ENCODE data around the gene SETD5.

DNA sequence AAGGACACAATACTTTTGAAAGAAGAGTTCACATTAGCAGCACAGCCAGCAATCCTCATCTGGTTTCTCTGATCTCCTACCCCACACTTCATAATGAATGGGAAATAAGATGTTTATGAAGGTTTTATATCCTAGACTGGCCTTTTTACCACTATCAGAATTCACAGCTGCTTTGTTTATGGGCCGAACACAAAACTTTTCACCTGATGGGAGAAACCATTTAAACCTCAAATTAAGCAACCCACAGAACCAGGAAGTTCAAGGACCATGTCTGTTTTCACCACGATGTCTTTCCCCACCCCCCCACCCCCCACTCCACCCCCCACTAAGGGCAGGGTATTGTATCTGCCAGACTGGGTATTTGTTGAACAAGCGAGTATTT, 11.3 kb upstream of the SETD5 start:
- TF ChIP-seq, protein P1, sequence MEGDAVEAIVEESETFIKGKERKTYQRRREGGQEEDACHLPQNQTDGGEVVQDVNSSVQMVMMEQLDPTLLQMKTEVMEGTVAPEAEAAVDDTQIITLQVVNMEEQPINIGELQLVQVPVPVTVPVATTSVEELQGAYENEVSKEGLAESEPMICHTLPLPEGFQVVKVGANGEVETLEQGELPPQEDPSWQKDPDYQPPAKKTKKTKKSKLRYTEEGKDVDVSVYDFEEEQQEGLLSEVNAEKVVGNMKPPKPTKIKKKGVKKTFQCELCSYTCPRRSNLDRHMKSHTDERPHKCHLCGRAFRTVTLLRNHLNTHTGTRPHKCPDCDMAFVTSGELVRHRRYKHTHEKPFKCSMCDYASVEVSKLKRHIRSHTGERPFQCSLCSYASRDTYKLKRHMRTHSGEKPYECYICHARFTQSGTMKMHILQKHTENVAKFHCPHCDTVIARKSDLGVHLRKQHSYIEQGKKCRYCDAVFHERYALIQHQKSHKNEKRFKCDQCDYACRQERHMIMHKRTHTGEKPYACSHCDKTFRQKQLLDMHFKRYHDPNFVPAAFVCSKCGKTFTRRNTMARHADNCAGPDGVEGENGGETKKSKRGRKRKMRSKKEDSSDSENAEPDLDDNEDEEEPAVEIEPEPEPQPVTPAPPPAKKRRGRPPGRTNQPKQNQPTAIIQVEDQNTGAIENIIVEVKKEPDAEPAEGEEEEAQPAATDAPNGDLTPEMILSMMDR (conservative IDR thresholded peaks at IDR 0.05; ENCODE audit: low read length): no peak
- no peak for TF ChIP-seq EZH2phosphoT487 (IDR thresholded peaks at IDR 0.05; ENCODE audit: borderline replicate concordance, low read depth, low read length)

All from OCI-LY7 (cell line).